ENCODE data around the gene BCAS3.

DNA sequence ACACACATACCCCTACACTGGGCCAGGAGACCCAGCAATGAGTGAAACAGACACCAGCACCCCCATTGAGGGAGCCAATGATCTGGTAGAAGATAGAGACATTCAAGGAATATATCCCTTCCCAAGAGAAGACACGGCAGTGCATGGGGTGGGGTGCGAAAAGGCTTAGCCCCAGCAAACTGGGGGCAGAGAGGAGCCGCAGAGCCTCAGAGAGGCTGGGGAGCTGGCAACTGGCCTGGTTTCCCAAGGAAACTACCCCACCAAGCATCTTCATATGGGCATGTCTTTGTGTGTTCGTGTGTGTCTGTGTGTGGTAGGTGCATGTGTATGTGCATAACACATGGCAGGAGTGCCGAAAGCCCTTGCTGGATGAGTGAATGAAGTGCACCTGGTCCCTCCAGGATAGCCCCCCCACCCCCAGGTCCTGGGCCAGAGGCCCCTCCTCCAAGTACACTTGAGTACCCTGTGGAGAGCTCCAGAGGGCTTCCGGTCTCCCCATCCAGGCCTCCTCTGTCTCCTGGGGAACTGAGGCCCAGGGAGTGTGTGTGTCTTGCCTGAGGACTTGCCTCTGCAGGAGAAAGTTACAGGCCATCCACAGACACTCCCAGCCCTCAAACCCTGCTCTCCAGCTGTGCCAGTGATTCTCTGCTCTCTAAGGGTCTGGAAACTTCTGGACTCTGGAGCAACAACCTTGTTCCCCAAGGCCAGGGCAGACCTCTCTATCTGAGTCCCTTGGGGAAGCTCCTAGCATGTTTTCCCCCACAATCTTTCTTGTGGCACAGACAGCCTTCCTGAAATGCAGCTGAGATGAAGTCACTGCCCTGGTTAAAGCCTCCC, 737.9 kb downstream of the BCAS3 start:
- TF ChIP-seq POLR2A (IDR thresholded peaks at IDR 0.05; ENCODE audit: low read length), result no peak
- TF ChIP-seq GATA1 (IDR thresholded peaks at IDR 0.05; ENCODE audit: low read depth, low read length), result no peak

Data from erythroblast (primary cell).